Nephron progenitor cell (in vitro differentiated cells): Measurements from ENCODE around the gene PSG6.
"Not testable (repeated sequence)": the region's sequence is repeated elsewhere in the genome, so short reads cannot be mapped to it uniquely, and the experiment has no call there.

Experiments used
- DNase-seq: peaks from one replicate; pipeline ENCODE4 v3.0.0; 2021
- H3K27ac Mint-ChIP-seq: 2 replicates; pipeline ENCODE4 v1.8.0; 2021; ENCODE audit warnings: mild to moderate bottlenecking, moderate library complexity, mixed read lengths
- H3K27me3 Mint-ChIP-seq: 2 replicates; pipeline ENCODE4 v1.8.0; 2021; ENCODE audit warnings: mild to moderate bottlenecking, low read depth, mixed read lengths; ENCODE audit not compliant: poor library complexity
- H3K36me3 Mint-ChIP-seq: 2 replicates; pipeline ENCODE4 v1.8.0; 2021; ENCODE audit warnings: low read depth, mixed read lengths
- H3K4me1 Mint-ChIP-seq: 2 replicates; pipeline ENCODE4 v1.8.0; 2021; ENCODE audit warnings: mixed read lengths
- H3K4me3 Mint-ChIP-seq: 2 replicates; pipeline ENCODE4 v1.8.0; 2021; ENCODE audit warnings: mild to moderate bottlenecking, moderate library complexity, mixed read lengths
- H3K9me3 Mint-ChIP-seq: 2 replicates; pipeline ENCODE4 v1.8.0; 2021; ENCODE audit warnings: mild to moderate bottlenecking, moderate library complexity, mixed read lengths
- CTCF ChIP-seq: fragments of 200-600 bp; sonication (generic); IDR thresholded peaks from 2 replicates; pipeline ENCODE4 v1.5.0; 2021; ENCODE audit warnings: antibody characterized with exemption

Gene PSG6

GRCh38 chr19:42928896-42929295 is 11.2 kb upstream of the PSG6 start:
- Mint-ChIP-seq H3K27me3 (peaks cover 3% of the 10 kb centered on the region), H3K9me3 (peaks cover 94% of the 10 kb centered on the region), H3K27ac (no peak overlapping the region), H3K4me1 (no peaks in the 10 kb centered on the region), H3K36me3 (no peaks in the 10 kb centered on the region), H3K4me3 (no peak overlapping the region)
- TF ChIP-seq CTCF, result no peak
- no peak for DNase-seq

GRCh38 chr19:42926781-42927180 is 9.1 kb upstream of the PSG6 start:
- Mint-ChIP-seq H3K36me3 (no peaks in the 10 kb centered on the region), H3K9me3 (peaks cover 88% of the 10 kb centered on the region), H3K4me3 (no peak overlapping the region), H3K27ac (no peak overlapping the region), H3K27me3 (no peaks in the 10 kb centered on the region), H3K4me1 (no peaks in the 10 kb centered on the region)
- no peak for TF ChIP-seq CTCF
- no peak for DNase-seq

- H3K36me3 Mint-ChIP-seq, H3K27me3 Mint-ChIP-seq, H3K4me3 Mint-ChIP-seq, H3K27ac Mint-ChIP-seq, H3K4me1 Mint-ChIP-seq: not testable (repeated sequence)
- peak; percentile 9 for DNase-seq
- H3K9me3 Mint-ChIP-seq, result peaks cover 90% of the 10 kb centered on the region
These were observed 5.4 kb upstream of the PSG6 start for GRCh38 chr19:42923106-42923505.

GRCh38 chr19:42920971-42921370 is 3.3 kb upstream of the PSG6 start:
- H3K4me3 Mint-ChIP-seq, DNase-seq, H3K36me3 Mint-ChIP-seq, H3K27ac Mint-ChIP-seq, H3K27me3 Mint-ChIP-seq, H3K4me1 Mint-ChIP-seq: not testable (repeated sequence)
- H3K9me3 Mint-ChIP-seq, result peaks cover 90% of the 10 kb centered on the region

- no peaks in the 10 kb centered on the region for H3K4me1 Mint-ChIP-seq
- peaks cover 89% of the 10 kb centered on the region for H3K9me3 Mint-ChIP-seq
- H3K4me3 Mint-ChIP-seq, result no peak overlapping the region
- no peak for DNase-seq
- H3K27me3 Mint-ChIP-seq, result no peaks in the 10 kb centered on the region
- no peaks in the 10 kb centered on the region for H3K36me3 Mint-ChIP-seq
- no peak overlapping the region for H3K27ac Mint-ChIP-seq
- TF ChIP-seq CTCF, result no peak
These were observed 2.0 kb upstream of the PSG6 start for GRCh38 chr19:42919757-42920079.

GRCh38 chr19:42919070-42919756 is 1.5 kb upstream of the PSG6 start:
- not testable (repeated sequence) for H3K4me3 Mint-ChIP-seq, H3K27ac Mint-ChIP-seq, DNase-seq, H3K36me3 Mint-ChIP-seq, H3K27me3 Mint-ChIP-seq, H3K4me1 Mint-ChIP-seq
- peaks cover 88% of the 10 kb centered on the region for H3K9me3 Mint-ChIP-seq

GRCh38 chr19:42918377-42919069 is 829 bp upstream of the PSG6 start:
- H3K4me1 Mint-ChIP-seq, DNase-seq, H3K27me3 Mint-ChIP-seq, H3K27ac Mint-ChIP-seq, H3K36me3 Mint-ChIP-seq, H3K4me3 Mint-ChIP-seq: not testable (repeated sequence)
- H3K9me3 Mint-ChIP-seq, result peaks cover 87% of the 10 kb centered on the region

- peaks cover 89% of the 10 kb centered on the region for H3K9me3 Mint-ChIP-seq
- not testable (repeated sequence) for H3K4me3 Mint-ChIP-seq, H3K36me3 Mint-ChIP-seq, DNase-seq, H3K4me1 Mint-ChIP-seq, H3K27ac Mint-ChIP-seq, H3K27me3 Mint-ChIP-seq
These were observed 763 bp downstream of the PSG6 start for GRCh38 chr19:42916931-42917330.

- not testable (repeated sequence) for H3K27me3 Mint-ChIP-seq, H3K4me1 Mint-ChIP-seq, H3K27ac Mint-ChIP-seq, H3K4me3 Mint-ChIP-seq, H3K36me3 Mint-ChIP-seq, DNase-seq
- H3K9me3 Mint-ChIP-seq, result peaks cover 87% of the 10 kb centered on the region
These were observed 4.2 kb downstream of the PSG6 start for GRCh38 chr19:42913516-42913915.

GRCh38 chr19:42912941-42913340 is 4.8 kb downstream of the PSG6 start:
- not testable (repeated sequence) for H3K4me3 Mint-ChIP-seq, H3K4me1 Mint-ChIP-seq, H3K27ac Mint-ChIP-seq, DNase-seq, H3K27me3 Mint-ChIP-seq, H3K36me3 Mint-ChIP-seq
- peaks cover 86% of the 10 kb centered on the region for H3K9me3 Mint-ChIP-seq

- H3K27me3 Mint-ChIP-seq, H3K4me1 Mint-ChIP-seq, DNase-seq, H3K36me3 Mint-ChIP-seq, H3K4me3 Mint-ChIP-seq, H3K27ac Mint-ChIP-seq: not testable (repeated sequence)
- peaks cover 85% of the 10 kb centered on the region for H3K9me3 Mint-ChIP-seq
These were observed 6.0 kb downstream of the PSG6 start for GRCh38 chr19:42911731-42912130.

GRCh38 chr19:42906162-42906561 is 11.5 kb downstream of the PSG6 start:
- not testable (repeated sequence) for H3K27ac Mint-ChIP-seq, H3K4me3 Mint-ChIP-seq, H3K36me3 Mint-ChIP-seq, H3K4me1 Mint-ChIP-seq, H3K27me3 Mint-ChIP-seq, DNase-seq
- peaks cover 84% of the 10 kb centered on the region for H3K9me3 Mint-ChIP-seq
